Measurements from ENCODE around the gene SCN4B. TPM values are rescaled to one million over a fixed set of nuclear protein-coding genes. Genes with fewer than 3 reads are reported as not detected.
A peak's percentile ranks its signal among the peaks of the same experiment; 100 is the strongest.

SCN4B gene
- 0.28 to 0.42 TPM in 2 of 3 replicates, not detected in the other for total RNA-seq
- long read RNA-seq: 0 reads

DNA sequence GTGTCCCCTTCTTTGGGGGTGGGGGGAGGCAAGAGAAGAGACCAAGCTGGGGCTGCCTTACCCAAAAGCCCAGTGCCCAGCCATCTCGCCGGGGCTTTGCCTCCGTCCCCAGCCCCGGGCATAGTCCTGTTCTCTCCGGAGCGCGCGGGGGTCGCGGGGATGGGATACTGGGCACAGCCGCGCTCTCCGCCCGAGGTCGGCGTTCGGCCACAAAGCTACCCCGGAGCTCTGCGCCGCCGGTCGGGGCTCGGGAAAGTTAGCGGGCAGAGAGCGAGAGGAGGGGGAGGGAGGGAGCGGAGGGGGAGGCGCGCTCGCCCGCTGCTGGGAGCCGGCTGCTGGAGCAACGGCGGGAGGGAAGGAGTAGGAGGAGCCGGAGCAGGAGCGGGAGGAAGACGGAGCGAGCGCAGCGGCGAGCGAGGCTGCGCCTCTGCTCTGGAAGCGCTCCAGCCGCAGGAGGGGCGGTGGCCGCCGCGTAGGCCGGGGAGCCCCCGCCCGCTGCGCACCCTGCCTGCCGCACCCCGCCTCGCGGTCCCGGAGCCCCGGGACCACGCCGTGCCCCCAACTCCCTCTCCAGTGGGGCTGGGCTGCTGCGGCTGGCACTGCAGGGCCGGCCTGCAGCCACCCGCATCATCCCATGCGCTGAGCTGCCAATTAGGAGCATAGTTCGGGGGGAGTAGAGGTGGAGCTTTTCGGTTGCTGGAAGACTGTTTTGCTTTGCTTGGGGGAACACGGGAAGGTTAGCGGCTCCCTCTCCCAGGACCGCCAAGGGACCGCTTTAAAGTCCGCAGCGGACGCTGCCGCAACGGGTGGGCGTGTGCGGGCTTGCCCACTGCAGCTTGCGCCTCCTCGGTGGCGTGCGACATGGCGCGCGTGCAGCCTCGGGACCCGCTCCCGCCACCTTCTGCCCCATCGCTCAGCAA lies at the start of gene SCN4B:
Gene SCN4B (minus strand): TSS at position 272 of the 920 bp plus-strand sequence. CDS start 150 bp downstream, at position 122.
- Mint-ChIP-seq H3K27ac (ENCODE audit: unreplicated experiment) (no peak within 1 kb of the TSS), H3K36me3 (ENCODE audit: low read depth) (peaks cover 1% of the 10 kb centered on the region), H3K27me3 (ENCODE audit: low read depth) (peaks cover 51% of the 10 kb centered on the region), H3K9me3 (ENCODE audit: low read depth) (no peaks in the 10 kb centered on the region), H3K4me1 (ENCODE audit: low read depth) (peaks cover 4% of the 10 kb centered on the region), H3K4me3 (ENCODE audit: unreplicated experiment) (peak within 1 kb of the TSS; percentile 68)
- DNase-seq (ENCODE audit: low spot score): no peak
- no peak for TF ChIP-seq CTCF (IDR thresholded peaks at IDR 0.05)

GRCh38 chr11:118201966-118202365 lies 49.3 kb upstream of the SCN4B start:
- no peak for TF ChIP-seq CTCF (IDR thresholded peaks at IDR 0.05)
- H3K27ac Mint-ChIP-seq (ENCODE audit: unreplicated experiment): no peak overlapping the region
- DNase-seq (ENCODE audit: low spot score): no peak
- H3K9me3 Mint-ChIP-seq (ENCODE audit: low read depth): no peaks in the 10 kb centered on the region
- H3K36me3 Mint-ChIP-seq (ENCODE audit: low read depth): no peaks in the 10 kb centered on the region
- no peak overlapping the region for H3K4me3 Mint-ChIP-seq (ENCODE audit: unreplicated experiment)
- H3K4me1 Mint-ChIP-seq (ENCODE audit: low read depth): peaks cover 3% of the 10 kb centered on the region
- H3K27me3 Mint-ChIP-seq (ENCODE audit: low read depth): peaks cover 17% of the 10 kb centered on the region

DNA sequence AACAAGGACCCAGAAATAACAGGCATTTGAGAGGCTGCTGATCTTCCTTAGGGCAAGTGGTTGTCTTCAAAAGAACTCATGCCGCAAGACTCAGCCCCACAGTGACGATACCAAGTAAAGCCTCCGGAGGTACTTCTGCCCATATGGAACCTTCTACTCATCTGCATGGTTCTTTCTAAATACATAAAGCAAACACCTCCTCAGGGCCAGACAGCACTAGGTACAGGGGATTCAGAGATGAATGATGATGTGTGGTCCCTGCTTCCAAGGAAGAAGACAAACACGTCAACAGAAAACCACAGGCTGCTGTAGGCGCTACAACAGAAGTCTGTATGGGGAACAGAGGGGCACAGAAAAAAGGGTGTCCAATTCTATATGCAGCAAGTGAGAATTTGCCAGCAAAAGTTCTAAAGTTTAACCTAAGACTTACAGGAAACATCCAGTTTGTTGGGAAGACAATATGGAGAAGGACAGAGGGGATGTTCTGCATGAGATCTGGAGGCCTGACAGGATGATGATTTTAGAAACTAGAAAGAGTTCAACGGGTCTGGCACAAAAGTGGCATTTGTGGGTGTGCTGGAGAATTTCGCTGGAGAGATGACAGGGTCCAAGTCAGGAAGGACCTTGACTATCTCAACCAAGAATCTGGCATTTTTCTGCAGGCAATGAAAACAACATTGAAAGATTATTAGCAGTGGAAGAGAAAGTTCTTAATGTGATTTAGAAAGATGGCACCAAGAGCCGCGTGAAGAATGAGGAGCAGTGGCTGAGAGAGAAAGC lies 48.5 kb upstream of the SCN4B start:
- no peak for DNase-seq (ENCODE audit: low spot score)
- H3K4me3 Mint-ChIP-seq (ENCODE audit: unreplicated experiment): no peak overlapping the region
- H3K36me3 Mint-ChIP-seq (ENCODE audit: low read depth): no peaks in the 10 kb centered on the region
- no peak overlapping the region for H3K27ac Mint-ChIP-seq (ENCODE audit: unreplicated experiment)
- H3K27me3 Mint-ChIP-seq (ENCODE audit: low read depth): peaks cover 10% of the 10 kb centered on the region
- peaks cover 3% of the 10 kb centered on the region for H3K4me1 Mint-ChIP-seq (ENCODE audit: low read depth)
- no peak for TF ChIP-seq CTCF (IDR thresholded peaks at IDR 0.05)
- H3K9me3 Mint-ChIP-seq (ENCODE audit: low read depth): no peaks in the 10 kb centered on the region

DNA sequence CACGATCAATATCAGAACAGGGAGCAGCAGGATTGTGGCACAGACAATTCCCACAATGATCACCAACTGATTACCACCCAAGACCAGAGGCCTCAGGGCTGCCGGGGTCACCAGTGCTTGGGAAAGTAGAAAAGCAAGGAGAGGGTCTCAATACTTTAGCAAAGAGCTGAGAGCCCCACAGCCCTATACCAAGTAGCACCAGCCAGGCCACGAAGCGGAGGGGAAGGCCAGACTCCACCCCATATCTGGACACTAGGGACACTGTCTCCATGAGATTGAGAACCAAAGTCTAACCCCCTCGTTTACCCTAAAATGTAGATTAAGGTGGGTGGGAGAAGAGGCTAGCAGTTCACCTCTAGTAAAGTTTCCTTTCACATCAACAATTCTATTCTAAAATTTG lies 47.9 kb upstream of the SCN4B start:
- no peak for DNase-seq (ENCODE audit: low spot score)

More for the DNA sequence above, 47.9 kb upstream of the SCN4B start:
- no peaks in the 10 kb centered on the region for H3K36me3 Mint-ChIP-seq (ENCODE audit: low read depth)
- no peak overlapping the region for H3K4me3 Mint-ChIP-seq (ENCODE audit: unreplicated experiment)
- peaks cover 4% of the 10 kb centered on the region for H3K4me1 Mint-ChIP-seq (ENCODE audit: low read depth)
- no peak overlapping the region for H3K27ac Mint-ChIP-seq (ENCODE audit: unreplicated experiment)
- peaks cover 5% of the 10 kb centered on the region for H3K27me3 Mint-ChIP-seq (ENCODE audit: low read depth)
- TF ChIP-seq CTCF (IDR thresholded peaks at IDR 0.05): no peak
- H3K9me3 Mint-ChIP-seq (ENCODE audit: low read depth): no peaks in the 10 kb centered on the region

Measured in chondrocyte (in vitro differentiated cells).